BE2C (cell line): ENCODE results near the gene RBPJL.

Source experiments
- DNase-seq: peaks from one replicate; pipeline ENCODE4 v3.0.0-alpha.2; 2020
- H3K27me3 ChIP-seq: fragments of 250-450 bp; sonication (Bioruptor Pico); 2 replicates; pipeline ENCODE4 v1.5.1; 2020; ENCODE audit warnings: mild to moderate bottlenecking
- H3K36me3 ChIP-seq: fragments of 250-450 bp; sonication (Bioruptor Pico); 2 replicates; pipeline ENCODE4 v1.5.1; 2020; ENCODE audit warnings: mild to moderate bottlenecking
- H3K4me1 ChIP-seq: fragments of 250-450 bp; sonication (Bioruptor Pico); 2 replicates; pipeline ENCODE4 v1.5.1; 2020
- H3K4me3 ChIP-seq: 2 replicates; pipeline ENCODE4 v1.5.1; 2011; ENCODE audit warnings: low read depth, low read length
- H3K9me3 ChIP-seq: fragments of 250-450 bp; sonication (Bioruptor Pico); 2 replicates; pipeline ENCODE4 v1.5.1; 2020
- TF ChIP-seq, protein P1 (sequence below): IDR thresholded peaks from 2 replicates; pipeline ENCODE4 v1.5.1; 2012; ENCODE audit warnings: mild to moderate bottlenecking, low read depth, low read length

Gene RBPJL

GRCh38 chr20:45316150-45317080 is 9.8 kb downstream of the RBPJL start:
- Histone ChIP-seq H3K4me1 (no peaks in the 10 kb centered on the region), H3K9me3 (no peaks in the 10 kb centered on the region), H3K27me3 (peaks cover 51% of the 10 kb centered on the region), H3K4me3 (no peak overlapping the region), H3K36me3 (no peaks in the 10 kb centered on the region)
- TF ChIP-seq, protein P1, sequence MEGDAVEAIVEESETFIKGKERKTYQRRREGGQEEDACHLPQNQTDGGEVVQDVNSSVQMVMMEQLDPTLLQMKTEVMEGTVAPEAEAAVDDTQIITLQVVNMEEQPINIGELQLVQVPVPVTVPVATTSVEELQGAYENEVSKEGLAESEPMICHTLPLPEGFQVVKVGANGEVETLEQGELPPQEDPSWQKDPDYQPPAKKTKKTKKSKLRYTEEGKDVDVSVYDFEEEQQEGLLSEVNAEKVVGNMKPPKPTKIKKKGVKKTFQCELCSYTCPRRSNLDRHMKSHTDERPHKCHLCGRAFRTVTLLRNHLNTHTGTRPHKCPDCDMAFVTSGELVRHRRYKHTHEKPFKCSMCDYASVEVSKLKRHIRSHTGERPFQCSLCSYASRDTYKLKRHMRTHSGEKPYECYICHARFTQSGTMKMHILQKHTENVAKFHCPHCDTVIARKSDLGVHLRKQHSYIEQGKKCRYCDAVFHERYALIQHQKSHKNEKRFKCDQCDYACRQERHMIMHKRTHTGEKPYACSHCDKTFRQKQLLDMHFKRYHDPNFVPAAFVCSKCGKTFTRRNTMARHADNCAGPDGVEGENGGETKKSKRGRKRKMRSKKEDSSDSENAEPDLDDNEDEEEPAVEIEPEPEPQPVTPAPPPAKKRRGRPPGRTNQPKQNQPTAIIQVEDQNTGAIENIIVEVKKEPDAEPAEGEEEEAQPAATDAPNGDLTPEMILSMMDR: no peak
- no peak for DNase-seq

DNA sequence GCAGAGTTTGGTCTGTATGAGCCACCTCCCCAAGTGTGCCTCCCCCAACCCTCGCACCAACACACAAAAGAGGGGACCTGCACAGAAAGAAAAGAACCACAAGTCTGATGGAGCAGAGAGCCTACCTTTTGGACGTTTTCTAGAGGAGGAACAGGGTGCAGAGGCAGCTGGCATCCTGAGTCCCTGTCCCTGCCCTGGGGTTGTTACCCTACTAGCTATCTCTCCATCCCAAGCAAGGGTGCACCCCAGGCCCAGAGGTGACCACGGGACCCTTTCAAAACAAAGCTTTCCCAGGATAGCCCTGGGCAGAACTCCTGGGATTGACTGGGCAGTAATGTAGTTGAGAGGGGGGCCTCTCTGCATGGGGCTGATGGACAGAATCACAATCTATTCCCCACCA is 11.2 kb downstream of the RBPJL start:
- no peak overlapping the region for H3K4me3 ChIP-seq
- H3K27me3 ChIP-seq: peaks cover 47% of the 10 kb centered on the region
- DNase-seq: no peak
- peaks cover 4% of the 10 kb centered on the region; the same call in 1 of the 2 replicates for H3K4me1 ChIP-seq
- TF ChIP-seq, protein P1: no peak
- no peaks in the 10 kb centered on the region for H3K36me3 ChIP-seq
- H3K9me3 ChIP-seq: no peaks in the 10 kb centered on the region

DNA sequence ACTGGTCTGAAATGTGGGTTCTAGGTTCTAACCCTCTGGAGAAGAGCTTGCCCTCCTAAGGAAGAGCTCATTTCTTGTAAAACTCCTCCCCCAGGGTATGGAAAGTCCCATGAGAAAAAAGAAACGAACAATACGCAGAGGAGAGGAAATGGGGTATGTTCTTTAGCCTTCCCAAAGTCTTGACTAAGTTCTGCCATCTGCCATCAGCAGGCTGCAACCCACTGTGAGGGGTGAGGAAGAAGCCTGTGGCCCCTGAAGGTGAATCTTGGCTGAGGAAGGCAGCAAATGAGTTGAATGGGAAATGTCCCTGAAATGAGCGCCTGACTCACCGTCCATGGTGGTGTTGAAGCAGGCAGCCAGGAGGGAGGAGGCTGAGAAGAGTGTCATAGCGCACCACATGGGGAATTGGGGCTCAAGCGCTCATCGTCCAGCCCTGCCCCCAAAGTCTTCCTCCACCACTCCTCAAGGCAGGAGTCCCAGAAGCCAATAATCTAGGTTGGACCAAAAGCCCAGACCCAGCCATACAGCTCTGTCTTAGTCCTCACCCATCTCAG is 11.8 kb downstream of the RBPJL start:
- no peak overlapping the region for H3K4me3 ChIP-seq
- no peaks in the 10 kb centered on the region for H3K36me3 ChIP-seq
- H3K9me3 ChIP-seq: no peaks in the 10 kb centered on the region
- H3K4me1 ChIP-seq: peaks cover 4% of the 10 kb centered on the region; the same call in 1 of the 2 replicates
- peaks cover 47% of the 10 kb centered on the region for H3K27me3 ChIP-seq
- DNase-seq: no peak
- TF ChIP-seq, protein P1: no peak

- Histone ChIP-seq H3K36me3 (no peaks in the 10 kb centered on the region), H3K4me1 (peaks cover 4% of the 10 kb centered on the region; the same call in 1 of the 2 replicates), H3K27me3 (peaks cover 46% of the 10 kb centered on the region), H3K4me3 (no peak overlapping the region), H3K9me3 (no peaks in the 10 kb centered on the region)
- TF ChIP-seq, protein P1: no peak
- DNase-seq: no peak
Observed at GRCh38 chr20:45318948-45319347, 12.3 kb downstream of the RBPJL start.

- Histone ChIP-seq H3K9me3 (no peaks in the 10 kb centered on the region), H3K4me1 (peaks cover 4% of the 10 kb centered on the region; the same call in 1 of the 2 replicates), H3K27me3 (peaks cover 27% of the 10 kb centered on the region), H3K4me3 (no peak overlapping the region), H3K36me3 (no peaks in the 10 kb centered on the region)
- TF ChIP-seq, protein P1: no peak
- no peak for DNase-seq
Observed at GRCh38 chr20:45320948-45321595, 14.4 kb downstream of the RBPJL start.
